ENCODE data around the gene TSEN34.

The TSEN34 gene

DNA sequence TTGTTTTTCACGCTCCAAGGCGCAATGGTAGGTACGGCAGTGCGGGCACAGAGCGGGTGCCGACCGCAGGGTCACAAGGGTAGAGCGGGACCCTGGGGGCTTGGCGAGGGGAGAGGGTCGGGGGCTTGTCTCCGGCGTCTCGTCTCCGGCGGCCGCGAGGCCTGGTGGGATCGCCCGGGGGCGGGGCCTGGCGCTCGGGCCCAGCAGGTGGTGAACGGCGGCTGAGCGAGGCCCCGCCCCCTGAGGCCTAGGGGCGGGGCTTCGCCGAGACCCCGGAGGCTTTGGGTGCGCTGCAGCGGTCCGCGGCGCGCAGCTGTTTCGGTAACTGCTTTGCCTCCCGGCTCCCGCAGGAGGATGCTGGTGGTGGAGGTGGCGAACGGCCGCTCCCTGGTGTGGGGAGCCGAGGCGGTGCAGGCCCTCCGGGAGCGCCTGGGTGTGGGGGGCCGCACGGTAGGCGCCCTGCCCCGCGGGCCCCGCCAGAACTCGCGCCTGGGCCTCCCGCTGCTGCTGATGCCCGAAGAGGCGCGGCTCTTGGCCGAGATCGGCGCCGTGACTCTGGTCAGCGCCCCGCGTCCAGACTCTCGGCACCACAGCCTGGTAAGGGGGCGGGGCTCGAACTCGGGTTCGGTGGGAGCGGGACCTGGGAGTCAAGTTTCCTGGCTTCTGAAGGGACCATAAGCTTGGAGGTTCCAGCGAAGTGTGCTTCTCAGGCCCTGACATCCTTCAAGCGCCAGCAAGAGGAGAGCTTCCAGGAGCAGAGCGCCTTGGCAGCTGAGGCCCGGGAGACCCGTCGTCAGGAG, at the start of gene TSEN34:
Gene TSEN34 (plus strand): TSS at position 298 of the 800 bp plus-strand sequence. CDS start 57 bp downstream, at position 355.
- DNase-seq (ENCODE audit: low read depth), result peak; percentile 75

DNA sequence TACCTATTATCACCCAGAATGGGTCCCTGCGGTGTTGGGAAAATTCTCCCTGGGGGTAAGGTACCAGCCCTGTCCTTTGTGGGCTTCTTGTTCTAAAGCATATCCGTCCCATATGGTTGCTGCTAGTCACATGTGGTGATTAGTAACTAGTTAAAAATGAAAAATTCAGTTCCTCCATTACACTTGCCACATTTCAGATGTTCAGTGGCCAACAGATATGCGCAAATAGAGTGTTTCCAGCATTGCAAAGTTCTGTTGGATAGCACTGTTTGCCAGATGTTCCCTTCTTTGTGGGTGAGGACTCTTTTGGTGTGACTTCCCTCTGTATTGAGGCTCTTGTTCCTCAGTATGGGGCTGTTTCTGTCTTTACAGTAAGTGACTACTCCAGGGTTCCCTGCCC, 49.8 kb upstream of the TSEN34 start:
- DNase-seq (ENCODE audit: low read depth), result no peak

DNA sequence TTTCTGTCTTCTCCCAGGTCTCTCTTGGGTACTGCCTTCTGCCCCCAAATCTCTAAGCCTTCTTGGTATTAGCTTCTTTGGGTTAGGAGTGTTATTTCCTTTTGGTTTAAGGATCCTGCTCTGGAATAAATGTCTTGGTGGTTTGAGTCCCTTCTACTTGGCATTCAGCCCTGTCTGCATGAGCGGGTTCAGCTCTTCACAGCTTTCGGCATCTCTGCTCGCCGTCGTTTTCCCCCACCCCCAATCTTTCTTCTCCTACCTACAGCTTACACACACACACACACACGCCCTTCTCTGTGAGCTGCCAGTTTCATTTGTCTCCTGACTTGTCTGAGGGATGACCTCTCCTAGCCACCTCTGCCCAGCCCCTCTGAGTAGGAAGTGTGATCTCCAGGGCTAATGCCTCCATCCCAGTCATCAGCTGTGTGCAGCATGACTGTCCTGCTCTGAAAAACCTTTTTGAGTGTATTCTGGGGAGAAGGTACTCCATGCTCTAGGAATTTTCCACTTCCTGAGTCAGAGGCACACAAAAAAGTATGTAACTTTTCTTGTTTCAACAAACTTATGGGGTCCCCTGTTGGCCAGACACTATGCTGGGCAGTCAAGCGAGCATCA, 48.8 kb upstream of the TSEN34 start:
- no peak for DNase-seq (ENCODE audit: low read depth)

DNA sequence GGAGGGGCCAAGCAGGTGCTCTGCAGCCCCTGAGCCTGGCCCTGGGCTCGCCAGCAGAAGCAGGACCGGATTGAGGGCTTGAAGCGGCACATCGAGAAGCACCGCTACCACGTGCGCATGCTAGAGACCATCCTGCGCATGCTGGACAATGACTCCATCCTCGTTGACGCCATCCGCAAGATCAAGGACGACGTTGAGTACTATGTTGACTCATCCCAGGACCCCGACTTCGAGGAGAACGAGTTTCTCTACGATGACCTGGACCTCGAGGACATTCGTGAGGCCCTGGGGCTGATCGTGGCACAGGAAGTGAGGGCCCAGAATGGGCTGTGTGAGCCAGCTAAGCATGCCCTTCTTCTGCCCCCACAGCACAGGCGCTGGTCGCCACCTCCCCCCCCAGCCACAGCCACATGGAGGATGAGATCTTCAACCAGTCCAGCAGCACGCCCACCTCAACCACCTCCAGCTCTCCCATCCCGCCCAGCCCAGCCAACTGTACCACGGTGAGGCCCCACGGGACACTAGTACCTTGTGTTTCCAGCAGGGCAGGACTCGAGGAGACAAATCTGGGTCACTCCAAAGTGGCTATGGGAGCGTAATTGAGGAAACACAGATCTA, 45.5 kb upstream of the TSEN34 start:
- no peak for DNase-seq (ENCODE audit: low read depth)

DNA sequence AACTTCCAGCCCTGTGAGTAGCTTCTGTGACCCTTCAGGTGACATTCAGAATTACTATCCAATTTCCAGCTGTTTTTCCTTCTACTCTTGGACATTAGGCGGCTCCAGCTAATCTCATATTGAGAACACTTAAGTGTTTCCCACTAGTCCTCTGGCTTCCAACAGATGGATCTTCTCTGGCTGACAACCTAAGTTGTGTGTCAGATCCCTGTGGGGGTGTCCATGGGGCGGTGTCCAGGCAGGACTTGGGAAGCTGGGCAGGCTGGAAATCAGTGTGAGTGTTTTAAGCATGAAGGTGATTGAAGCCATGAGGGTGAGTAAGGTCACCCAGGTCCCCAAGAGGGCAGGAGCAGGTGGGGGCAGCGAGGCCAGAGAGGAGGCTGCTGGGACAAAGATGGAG, 43.4 kb upstream of the TSEN34 start:
- no peak for DNase-seq (ENCODE audit: low read depth)

DNA sequence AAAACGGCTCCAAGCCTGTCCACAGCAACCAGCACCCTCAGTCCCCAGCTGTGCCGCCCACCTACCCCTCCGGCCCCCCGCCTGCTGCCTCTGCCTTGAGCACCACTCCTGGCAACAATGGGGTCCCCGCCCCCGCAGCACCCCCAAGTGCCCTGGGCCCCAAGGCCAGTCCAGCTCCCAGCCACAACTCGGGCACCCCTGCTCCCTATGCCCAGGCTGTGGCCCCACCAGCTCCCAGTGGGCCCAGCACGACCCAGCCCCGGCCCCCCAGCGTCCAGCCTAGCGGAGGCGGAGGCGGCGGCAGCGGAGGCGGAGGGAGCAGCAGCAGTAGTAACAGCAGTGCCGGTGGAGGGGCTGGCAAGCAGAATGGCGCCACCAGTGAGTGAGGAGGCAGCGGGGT, 43.0 kb upstream of the TSEN34 start:
- DNase-seq (ENCODE audit: low read depth), result no peak

DNA sequence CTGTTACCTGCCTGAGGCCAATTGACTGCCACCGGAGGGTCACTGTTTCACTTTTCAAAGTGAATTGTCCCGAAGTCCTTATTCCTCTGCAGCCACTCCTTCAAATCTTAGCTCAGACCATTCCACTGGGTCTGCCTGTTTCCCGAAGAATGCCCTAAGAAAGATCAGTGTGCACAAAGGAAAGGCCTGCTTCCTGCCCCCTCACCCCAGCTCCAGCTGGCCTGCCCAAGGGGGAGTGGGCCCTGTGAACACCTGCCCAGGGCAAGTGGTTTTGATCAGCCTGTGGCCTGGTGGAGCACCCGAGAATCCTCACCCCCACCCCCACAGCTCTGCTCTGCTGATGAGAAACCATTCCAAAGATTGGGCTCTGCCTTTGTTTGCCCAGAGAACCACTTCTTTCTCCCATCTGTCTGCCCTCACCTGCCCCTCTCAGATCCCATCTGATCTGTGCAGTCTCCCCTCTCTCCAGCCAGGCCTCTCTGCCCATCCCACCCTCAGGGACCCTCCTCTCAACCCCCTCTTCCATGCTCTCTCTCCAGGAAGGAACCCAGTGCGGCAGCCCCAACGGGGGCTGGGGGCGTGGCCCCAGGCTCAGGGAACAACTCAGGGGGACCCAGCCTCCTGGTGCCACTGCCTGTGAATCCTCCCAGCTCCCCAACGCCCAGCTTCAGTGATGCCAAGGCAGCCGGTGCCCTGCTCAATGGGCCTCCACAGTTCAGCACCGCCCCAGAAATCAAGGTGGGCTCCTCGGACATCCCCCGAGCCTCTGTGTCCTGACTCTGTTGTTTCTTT, 41.9 kb upstream of the TSEN34 start:
- DNase-seq (ENCODE audit: low read depth), result no peak

DNA sequence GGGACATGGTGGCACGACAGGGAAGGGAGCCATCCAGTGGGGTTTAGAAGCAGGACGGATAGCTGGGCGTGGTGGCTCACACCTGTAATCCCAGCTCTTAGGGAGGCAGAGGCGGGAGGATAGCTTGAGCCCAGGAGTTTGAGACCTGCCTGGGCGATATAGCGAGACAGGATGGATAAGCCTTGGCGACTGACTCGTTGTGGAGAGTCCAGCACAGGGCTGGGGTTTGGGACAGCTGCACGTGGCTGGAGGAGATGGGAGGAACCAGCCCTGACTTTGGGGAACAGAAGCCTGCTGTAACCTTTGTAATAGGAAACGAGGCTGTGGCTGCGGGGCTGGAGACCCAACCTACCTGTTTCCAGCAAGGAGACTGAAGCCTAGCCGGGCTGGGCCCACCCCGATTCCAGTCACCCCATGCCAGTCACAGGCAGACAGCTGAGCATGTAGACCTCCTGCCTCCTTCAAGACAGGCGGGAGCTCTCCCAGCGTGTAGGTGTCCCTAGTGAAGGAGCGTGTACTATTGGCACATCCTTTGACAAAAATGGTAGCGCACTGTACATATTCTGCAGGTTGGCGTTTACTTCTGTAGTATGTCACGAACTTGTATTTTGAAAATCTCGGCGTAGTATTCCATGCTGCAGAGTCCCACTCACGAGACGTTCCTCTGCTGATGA, 39.6 kb upstream of the TSEN34 start:
- no peak for DNase-seq (ENCODE audit: low read depth)

DNA sequence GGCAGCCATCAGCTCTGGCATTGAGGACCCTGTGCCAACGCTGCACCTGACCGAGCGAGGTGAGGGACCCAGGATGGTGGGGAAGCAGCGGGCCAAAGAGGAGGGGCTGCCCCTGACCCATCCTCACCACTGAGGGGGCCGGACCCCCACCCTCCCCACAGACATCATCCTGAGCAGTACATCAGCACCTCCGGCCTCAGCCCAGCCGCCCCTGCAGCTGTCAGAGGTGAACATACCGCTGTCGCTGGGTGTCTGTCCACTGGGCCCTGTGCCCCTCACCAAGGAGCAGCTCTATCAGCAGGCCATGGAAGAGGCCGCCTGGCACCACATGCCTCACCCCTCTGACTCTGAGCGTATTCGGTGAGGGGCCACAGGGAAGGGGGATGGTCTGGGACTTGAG, 38.8 kb upstream of the TSEN34 start:
- no peak for DNase-seq (ENCODE audit: low read depth)

DNA sequence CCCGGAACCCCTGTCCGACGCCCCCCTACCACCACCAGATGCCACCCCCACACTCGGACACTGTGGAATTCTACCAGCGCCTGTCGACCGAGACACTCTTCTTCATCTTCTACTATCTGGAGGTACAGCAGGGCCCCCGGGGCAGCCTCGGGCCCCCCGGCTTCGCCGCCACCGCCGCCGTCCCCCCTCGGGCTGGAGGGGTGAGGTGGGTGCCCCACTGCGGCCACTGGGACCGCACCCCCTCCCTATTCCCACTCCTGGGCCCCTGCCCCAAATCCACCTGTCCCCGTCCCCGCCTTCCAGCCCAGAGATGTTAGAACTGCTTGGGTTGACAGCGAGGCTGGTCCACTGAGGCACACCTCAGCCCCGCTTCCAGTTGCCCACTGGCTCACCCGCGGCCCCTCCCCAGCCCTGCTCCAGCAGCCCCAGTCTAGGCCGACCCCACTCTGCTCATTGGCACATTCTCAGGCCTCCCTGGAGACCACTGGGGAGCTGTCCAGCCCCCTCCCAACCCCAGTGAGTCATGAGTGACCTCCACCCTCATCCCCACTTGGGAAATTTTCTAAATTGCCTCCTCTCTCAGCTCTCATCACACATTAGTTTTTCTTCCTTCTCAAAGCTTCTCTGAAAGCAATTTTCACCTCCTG, 38.1 kb upstream of the TSEN34 start:
- no peak for DNase-seq (ENCODE audit: low read depth)

DNA sequence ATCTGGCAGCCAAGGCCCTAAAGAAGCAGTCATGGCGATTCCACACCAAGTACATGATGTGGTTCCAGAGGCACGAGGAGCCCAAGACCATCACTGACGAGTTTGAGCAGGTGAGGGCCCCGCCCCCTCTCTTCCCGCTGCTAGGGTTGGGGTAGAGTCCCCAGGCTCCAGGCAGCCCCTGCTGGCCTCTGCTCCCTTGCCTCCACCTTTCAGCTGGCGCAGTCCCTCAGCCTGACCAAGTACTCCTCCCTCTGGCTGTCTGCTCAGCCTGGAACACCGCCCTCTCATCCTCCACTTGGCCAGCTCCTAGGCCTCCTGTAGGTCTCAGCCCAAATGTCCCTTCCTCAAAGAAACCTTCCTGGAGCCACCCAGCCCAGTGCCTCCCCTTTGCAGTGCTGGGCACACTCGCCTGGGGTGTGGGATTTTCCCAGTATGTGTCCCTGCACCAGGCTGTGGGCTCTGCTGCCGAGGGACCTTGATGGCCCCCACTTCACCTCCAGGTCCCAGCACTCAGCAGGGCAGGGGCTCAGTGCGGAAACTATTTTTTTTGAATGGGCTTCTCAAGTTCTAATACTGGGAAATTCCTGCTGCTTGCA, 37.3 kb upstream of the TSEN34 start:
- DNase-seq (ENCODE audit: low read depth), result no peak

DNA sequence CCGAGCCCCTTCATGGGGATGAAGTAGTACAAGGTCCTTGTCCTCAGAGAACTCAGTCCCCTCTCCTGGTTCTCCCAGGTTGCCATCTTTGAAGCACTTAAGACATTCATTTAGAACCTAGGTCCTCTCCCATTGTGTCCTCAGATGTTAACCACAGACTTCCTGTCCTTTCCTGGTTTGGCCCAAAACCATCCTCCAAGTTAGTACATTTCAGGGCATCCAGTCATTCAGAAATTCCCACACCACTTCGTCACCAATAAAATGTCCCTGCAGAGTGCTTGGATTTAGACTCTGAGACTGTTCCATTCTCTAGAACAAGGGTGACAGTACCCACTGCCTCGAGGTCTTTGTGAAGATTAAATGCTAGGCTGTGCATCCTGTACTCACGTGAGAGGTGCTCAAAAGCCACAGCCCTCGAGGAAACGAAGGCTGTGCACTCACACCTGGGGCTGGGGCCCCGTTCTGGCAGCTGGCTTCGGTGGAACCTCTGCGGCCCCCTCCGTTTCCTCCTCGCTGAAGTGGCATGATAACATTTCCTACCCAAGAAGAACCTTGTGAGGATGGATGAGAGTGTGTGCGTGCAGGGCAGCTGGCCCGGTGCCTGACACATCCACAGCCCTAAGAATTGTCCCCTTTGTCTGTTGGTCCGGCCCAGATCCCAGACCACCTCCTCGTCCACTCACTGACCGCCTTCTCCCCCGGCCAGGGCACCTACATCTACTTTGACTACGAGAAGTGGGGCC, 36.3 kb upstream of the TSEN34 start:
- no peak for DNase-seq (ENCODE audit: low read depth)

DNA sequence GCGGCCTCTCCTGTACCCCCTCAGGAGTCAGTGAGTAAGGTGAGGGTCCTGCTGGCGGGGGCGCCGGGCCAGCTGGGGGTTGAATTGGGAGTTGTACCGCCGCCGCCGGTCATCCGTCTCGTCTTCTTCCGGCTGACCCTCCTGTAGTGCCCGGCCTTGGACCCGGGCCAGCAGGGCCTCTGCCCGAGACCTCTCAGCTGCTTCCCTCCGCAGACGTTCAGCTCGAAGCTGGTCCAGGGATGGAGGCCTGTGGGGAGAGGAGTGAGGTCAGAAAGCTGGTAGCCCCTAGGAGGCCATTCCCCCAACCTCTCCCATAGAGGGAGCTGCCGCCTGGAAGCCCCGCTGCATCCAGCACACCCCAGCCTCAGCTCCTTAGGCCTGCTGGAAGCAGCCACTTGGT, 35.4 kb upstream of the TSEN34 start:
- no peak for DNase-seq (ENCODE audit: low read depth)

DNA sequence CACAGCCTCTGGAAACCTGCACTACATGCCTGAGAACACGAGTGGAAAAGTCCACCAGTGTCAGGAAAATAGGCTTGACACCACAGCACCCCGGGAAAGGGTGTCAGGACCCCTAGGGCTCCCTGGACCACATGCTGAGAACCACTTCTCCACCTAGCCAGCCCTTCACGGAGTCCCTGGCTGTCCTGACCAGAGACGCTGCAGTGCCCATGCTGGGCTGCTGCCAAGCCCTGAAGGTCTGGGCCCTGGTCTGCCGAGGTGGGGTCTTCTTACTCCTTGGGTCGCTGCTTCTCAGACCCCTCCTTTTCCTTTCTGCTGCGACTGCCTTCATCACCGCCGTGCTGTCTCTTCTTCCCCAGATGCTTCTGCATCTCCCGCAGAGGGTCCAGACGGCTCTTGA, 34.6 kb upstream of the TSEN34 start:
- DNase-seq (ENCODE audit: low read depth), result no peak

DNA sequence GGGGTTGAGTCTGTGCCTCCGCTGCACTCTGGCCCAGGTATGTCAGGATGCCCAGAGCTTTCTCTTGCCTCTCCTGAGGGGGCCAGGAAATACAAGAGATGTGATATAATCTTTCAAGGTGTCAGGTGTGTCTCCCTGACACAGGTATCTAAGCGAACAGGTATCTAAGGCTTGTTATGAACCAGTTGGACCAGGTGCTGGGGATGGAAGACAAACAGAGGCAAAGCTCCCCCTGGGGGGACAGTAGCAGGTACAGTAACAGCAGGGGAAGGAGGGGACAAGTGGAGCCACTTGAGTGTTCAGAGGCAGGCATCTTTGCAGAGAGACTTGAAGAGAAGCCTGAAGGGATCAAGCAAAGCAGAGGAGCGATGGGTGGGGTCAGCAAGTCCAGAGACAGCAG, 34.2 kb upstream of the TSEN34 start:
- DNase-seq (ENCODE audit: low read depth), result no peak

DNA sequence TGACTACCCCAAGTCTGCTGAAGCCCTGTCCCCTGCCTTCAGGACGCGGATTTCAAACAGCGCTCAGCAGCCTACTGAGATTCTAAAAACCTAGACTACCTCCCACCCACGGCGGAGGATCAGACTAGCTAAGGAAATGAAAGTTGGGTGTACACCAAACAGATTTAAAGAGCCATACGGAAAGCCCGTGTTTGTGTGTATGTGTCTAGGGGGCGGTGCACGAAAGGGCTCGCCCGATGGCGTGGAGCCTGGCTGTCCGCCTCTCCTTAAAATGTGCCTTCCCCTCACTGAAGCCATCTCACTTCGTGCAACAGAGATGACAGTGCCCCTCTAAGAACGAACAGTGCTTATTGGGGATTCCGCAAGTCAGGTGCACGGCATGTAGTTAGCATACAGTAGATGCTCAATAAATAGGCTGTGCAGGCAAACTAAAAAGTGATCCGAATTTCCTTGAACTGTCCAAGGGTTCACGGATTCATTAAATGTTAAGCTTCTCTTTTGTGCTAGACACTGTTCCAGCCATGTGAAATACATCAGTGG, 32.2 kb upstream of the TSEN34 start:
- no peak for DNase-seq (ENCODE audit: low read depth)

DNA sequence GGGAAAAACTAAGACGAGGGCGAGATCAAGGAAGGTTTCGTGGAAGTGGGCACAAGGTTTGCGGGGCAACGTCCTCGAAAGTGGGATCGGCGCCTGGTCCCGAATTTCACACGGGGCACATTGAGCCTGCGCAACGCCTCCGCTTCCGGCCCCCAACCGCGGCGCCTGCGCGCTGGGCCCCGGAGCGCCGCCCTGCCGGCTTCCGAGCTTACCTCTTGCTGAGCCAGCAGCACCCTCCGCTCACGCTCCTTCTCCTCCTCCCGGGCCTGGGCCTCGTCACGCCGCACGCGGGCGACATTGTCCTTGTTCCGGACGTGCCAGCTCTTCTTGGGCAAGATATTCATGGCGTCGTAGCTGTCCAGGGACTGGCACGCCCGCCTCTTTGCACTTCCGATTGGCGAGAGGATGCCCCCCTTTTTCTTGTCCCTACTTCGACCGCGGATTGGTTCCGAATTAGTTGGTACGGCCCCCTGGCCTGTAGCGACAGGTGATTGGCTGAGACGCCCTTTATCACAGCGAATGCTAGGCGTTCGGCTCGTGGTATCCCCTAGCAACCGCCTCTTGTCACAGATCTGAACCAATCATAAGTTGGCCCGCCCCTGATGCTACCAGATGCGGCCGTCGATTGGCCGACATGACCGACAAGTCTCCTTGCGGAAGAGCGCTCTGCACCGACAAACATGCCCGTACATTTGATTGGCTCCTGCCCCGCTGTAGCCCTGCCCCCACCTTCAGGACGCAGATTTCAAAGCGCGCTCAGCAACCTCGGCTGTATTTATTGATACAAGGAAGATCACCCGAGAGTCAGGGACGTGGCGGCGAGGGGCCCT, 31.5 kb upstream of the TSEN34 start, which contains the start of gene LENG1:
Gene LENG1 (minus strand): TSS at position 370 of the 830 bp plus-strand sequence. CDS start 26 bp downstream, at position 344.
- peak; percentile 78 for DNase-seq (ENCODE audit: low read depth)

DNA sequence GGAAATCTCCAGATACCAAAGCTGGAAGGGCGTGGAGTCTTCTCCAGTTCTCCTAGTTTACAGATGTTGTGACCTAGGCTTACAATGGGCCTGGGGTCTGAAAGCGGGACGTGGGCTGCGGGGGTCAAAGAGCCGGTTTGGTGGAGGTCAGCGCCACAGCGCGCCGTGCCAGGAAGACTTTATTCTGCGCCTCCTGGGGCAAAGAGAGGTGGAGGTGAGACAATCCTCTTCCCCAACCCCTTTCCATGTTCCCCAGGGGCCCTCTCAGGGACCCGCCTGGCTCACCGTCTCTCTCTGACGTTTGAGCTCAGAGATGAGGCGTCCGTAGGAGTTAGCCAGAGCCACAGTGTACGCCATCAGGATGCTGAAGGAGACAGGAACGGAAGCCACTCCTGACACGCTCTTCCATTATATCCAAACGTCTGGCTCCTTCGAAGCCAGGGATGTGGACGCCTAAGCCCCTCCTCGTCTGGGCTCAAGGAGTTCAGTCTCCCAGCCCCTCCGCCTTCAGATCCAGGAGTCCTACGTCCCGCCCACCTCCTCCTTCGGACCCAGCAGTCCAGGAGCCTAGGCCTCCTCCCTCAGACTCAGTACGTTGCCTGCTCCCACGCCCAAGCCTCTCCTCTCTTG, 30.8 kb upstream of the TSEN34 start:
- no peak for DNase-seq (ENCODE audit: low read depth)

DNA sequence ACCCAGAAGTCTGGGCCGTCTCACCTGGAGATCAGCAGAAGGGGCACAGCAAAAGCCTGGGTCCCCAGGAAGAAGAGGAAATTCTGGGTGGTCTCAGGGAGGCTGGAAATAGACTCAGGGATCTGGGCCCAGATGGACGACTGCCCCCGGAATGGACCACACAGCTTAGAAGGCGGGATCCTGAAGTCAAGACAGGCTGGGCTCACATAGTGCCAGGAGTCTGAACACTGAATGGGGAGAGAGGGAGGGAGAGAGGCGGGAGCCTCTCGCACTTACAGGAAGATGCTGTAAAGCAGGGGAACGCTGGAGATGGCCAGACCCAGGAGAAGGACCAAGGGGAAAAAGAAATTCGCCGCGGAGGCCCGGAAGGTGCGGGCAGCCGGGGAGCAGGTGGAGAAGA, 30.3 kb upstream of the TSEN34 start:
- no peak for DNase-seq (ENCODE audit: low read depth)

All from stimulated activated CD8-positive, alpha-beta memory T cell treated with anti-CD3 and anti-CD28 coated beads, Interleukin-15, amount 100 ng/mL, for 24 hours (primary cell).